ENCODE data around the gene HIGD1C.

DNA sequence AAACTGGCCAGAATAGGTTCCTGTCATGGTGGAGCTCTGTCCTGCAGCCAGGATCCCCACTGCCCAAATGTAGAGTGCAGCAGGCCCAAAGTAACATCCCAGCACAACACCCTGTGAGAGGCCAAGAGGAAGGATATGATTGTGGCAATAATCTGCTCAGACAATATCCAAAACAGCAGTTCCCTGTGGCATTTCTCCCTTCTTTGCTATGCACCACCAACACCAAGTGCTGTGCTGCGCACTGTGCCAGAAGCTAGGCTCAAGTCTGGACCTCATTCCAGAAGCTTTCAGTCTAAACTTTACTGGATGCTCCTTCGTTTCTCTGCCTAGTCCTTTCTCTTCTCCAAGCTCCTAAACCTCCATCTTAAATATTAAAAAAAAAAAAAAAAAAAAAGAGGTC, 40.5 kb downstream of the HIGD1C start:
- TF ChIP-seq POLR2AphosphoS5 (IDR thresholded peaks at IDR 0.05; ENCODE audit: low read depth, low read length), result no peak
- no peak for TF ChIP-seq TAF1 (IDR thresholded peaks at IDR 0.05; ENCODE audit: low read depth, low read length)
- no peak for TF ChIP-seq POLR2A (IDR thresholded peaks at IDR 0.05; ENCODE audit: low read depth, low read length)

Measured in GM12891 (cell line).